H1 (cell line): Measurements from ENCODE around the gene KIF4A. TPM values are rescaled to one million over a fixed set of nuclear protein-coding genes. Genes with fewer than 3 reads are reported as not detected.

Source experiments
- CTCF ChIA-PET: fragments of 300-600 bp; sonication (Branson Sonifier 250); formaldehyde crosslinking; loops from one replicate; lab custom pipeline; 2021; ENCODE audit not compliant: partially characterized antibody; lab: Charles Lee
- POLR2A ChIA-PET: fragments of 300-600 bp; sonication (Branson Sonifier 250); formaldehyde crosslinking; loops from one replicate; lab custom pipeline; 2021; ENCODE audit warnings: inconsistent platforms; ENCODE audit not compliant: partially characterized antibody; lab: Charles Lee
- DNase-seq, 2 experiments: peaks; one replicate each; pipeline versions ENCODE4 v3.0.0 to v3.0.0-alpha.2; 2010 to 2022; ENCODE audit warnings: low spot score in 2 of 2, low read depth in 1 of 2, mixed read lengths in 1 of 2
- FAIRE-seq: peaks from 2 replicates; lab custom pipeline; 2011; peaks lifted over from hg19 to GRCh38; lab: Jason Lieb, UNC
- H2AFZ ChIP-seq: 2 replicates; pipeline ENCODE4 v1.8.1; 2012; ENCODE audit warnings: low read length, inconsistent platforms
- H2AK5ac ChIP-seq: 2 replicates; pipeline ENCODE4 v1.6.1; 2013; ENCODE audit warnings: low read depth, low read length
- H2BK120ac ChIP-seq: replicated peaks from 2 replicates; pipeline ENCODE3; 2013; ENCODE audit warnings: low read depth, low read length, inconsistent platforms
- H2BK12ac ChIP-seq: 2 replicates; pipeline ENCODE4 v1.6.1; 2013; ENCODE audit warnings: low read depth, low read length
- H2BK15ac ChIP-seq: 2 replicates; pipeline ENCODE4 v1.6.1; 2013; ENCODE audit warnings: low read length
- H2BK20ac ChIP-seq: 2 replicates; pipeline ENCODE4 v1.6.1; 2013; ENCODE audit warnings: low read length
- H2BK5ac ChIP-seq: 2 replicates; pipeline ENCODE4 v1.6.1; 2013; ENCODE audit warnings: low read depth, low read length
- H3K14ac ChIP-seq: 2 replicates; pipeline ENCODE4 v1.6.1; 2013; ENCODE audit warnings: inconsistent platforms; ENCODE audit not compliant: insufficient read length
- H3K18ac ChIP-seq: 2 replicates; pipeline ENCODE4 v1.6.1; 2013; ENCODE audit warnings: low read length; ENCODE audit errors: extremely low read depth
- H3K23ac ChIP-seq: 2 replicates; pipeline ENCODE4 v1.6.1; 2013; ENCODE audit warnings: inconsistent platforms; ENCODE audit not compliant: insufficient read length
- H3K23me2 ChIP-seq: 2 replicates; pipeline ENCODE4 v1.6.1; 2013; ENCODE audit warnings: low read depth, low read length
- H3K27ac ChIP-seq: 2 replicates; pipeline ENCODE4 v1.6.1; 2011; ENCODE audit warnings: low read depth, low read length, inconsistent platforms
- H3K27me3 ChIP-seq, 4 experiments: replicated peaks in 1 of 4; 1 replicate in 1 of 4; 2 replicates in 3 of 4; pipeline versions ENCODE4 v1.6.1 to v1.8.1; 2011 to 2013; ENCODE audit warnings: low read length in 3 of 4, mild to moderate bottlenecking in 3 of 4, inconsistent platforms in 2 of 4, mixed read lengths in 2 of 4, moderate library complexity in 1 of 4; ENCODE audit not compliant: control insufficient read depth in 3 of 4, insufficient read depth in 3 of 4; ENCODE audit errors: extremely low read depth in 1 of 4
- H3K36me3 ChIP-seq, 4 experiments: 2 replicates each; pipeline versions ENCODE4 v1.6.1 to v1.8.1; 2011 to 2013; ENCODE audit warnings: mild to moderate bottlenecking in 4 of 4, low read length in 3 of 4, moderate library complexity in 2 of 4, control low read depth in 1 of 4, inconsistent platforms in 1 of 4; ENCODE audit not compliant: insufficient read depth in 4 of 4, control insufficient read depth in 2 of 4
- H3K4ac ChIP-seq: replicated peaks from 2 replicates; pipeline ENCODE3; 2013; ENCODE audit warnings: low read length, low read depth, mixed read lengths, inconsistent platforms; ENCODE audit not compliant: insufficient read length
- H3K4me1 ChIP-seq, 4 experiments: replicated peaks in 1 of 4; 1 replicate in 1 of 4; 2 replicates in 3 of 4; pipeline versions ENCODE4 v1.6.1 to v1.8.1; 2011 to 2013; ENCODE audit warnings: low read length in 3 of 4, inconsistent platforms in 2 of 4, mixed read lengths in 1 of 4; ENCODE audit not compliant: insufficient read depth in 4 of 4, control insufficient read depth in 3 of 4
- H3K4me2 ChIP-seq, 2 experiments: 2 replicates each; pipeline versions ENCODE4 v1.6.1 to v1.8.1; 2011 to 2013; ENCODE audit warnings: low read depth in 2 of 2, low read length in 2 of 2, control low read depth in 1 of 2, inconsistent platforms in 1 of 2, mild to moderate bottlenecking in 1 of 2; ENCODE audit not compliant: insufficient read depth in 1 of 2
- H3K4me3 ChIP-seq, 4 experiments: fragments of 200-600, 300-600 bp in 1 of 4; sonication (generic), shearing (Covaris generic), sonication (Bioruptor Twin) in 1 of 4; 2 replicates each; pipeline versions ENCODE4 v1.5.1 to v1.8.1; 2011 to 2016; ENCODE audit warnings: low read length in 4 of 4, low read depth in 3 of 4, control low read depth in 2 of 4, inconsistent platforms in 2 of 4, mild to moderate bottlenecking in 2 of 4, mixed read lengths in 1 of 4, moderate library complexity in 1 of 4; ENCODE audit not compliant: insufficient read depth in 2 of 4; ENCODE audit errors: extremely low read depth in 1 of 4
- H3K56ac ChIP-seq: replicated peaks from 2 replicates; pipeline ENCODE3; 2013; ENCODE audit warnings: low read depth, mild to moderate bottlenecking, mixed read lengths, low read length, inconsistent platforms; ENCODE audit not compliant: insufficient read length
- H3K79me1 ChIP-seq: 2 replicates; pipeline ENCODE4 v1.6.1; 2013; ENCODE audit warnings: low read depth, low read length, control low read depth
- H3K79me2 ChIP-seq, 2 experiments: 2 replicates each; pipeline versions ENCODE4 v1.6.1 to v1.8.1; 2012 to 2013; ENCODE audit warnings: low read length in 2 of 2, mild to moderate bottlenecking in 2 of 2, inconsistent platforms in 1 of 2; ENCODE audit not compliant: insufficient read depth in 2 of 2, control insufficient read depth in 1 of 2
- H3K9ac ChIP-seq, 4 experiments: replicated peaks in 1 of 4; 1 replicate in 1 of 4; 2 replicates in 3 of 4; pipeline versions ENCODE4 v1.6.1 to v1.8.1; 2011 to 2013; ENCODE audit warnings: low read depth in 3 of 4, low read length in 3 of 4, control low read depth in 2 of 4, mild to moderate bottlenecking in 2 of 4, moderate library complexity in 2 of 4, inconsistent platforms in 1 of 4; ENCODE audit errors: extremely low read depth in 1 of 4
- H3K9me3 ChIP-seq, 2 experiments: 2 replicates each; pipeline versions ENCODE4 v1.6.1 to v1.8.1; 2012 to 2013; ENCODE audit warnings: mild to moderate bottlenecking in 2 of 2, moderate library complexity in 2 of 2, control low read depth in 1 of 2, inconsistent platforms in 1 of 2, low read depth in 1 of 2, low read length in 1 of 2, mixed read lengths in 1 of 2; ENCODE audit not compliant: insufficient read depth in 2 of 2
- H4K20me1 ChIP-seq, 2 experiments: replicated peaks in 1 of 2; 2 replicates each; pipeline versions ENCODE3 to v1.8.1; 2011 to 2013; ENCODE audit warnings: inconsistent platforms in 2 of 2, low read length in 2 of 2, mild to moderate bottlenecking in 1 of 2; ENCODE audit not compliant: insufficient read depth in 2 of 2, control insufficient read depth in 1 of 2
- H4K5ac ChIP-seq: 2 replicates; pipeline ENCODE4 v1.6.1; 2013; ENCODE audit warnings: low read length, low read depth, mixed read lengths, inconsistent platforms; ENCODE audit not compliant: insufficient read length
- H4K8ac ChIP-seq: 2 replicates; pipeline ENCODE4 v1.8.0; 2013; ENCODE audit warnings: mild to moderate bottlenecking, moderate library complexity, low read length, inconsistent platforms; ENCODE audit not compliant: insufficient read depth; ENCODE audit errors: extremely low read depth
- H4K91ac ChIP-seq: replicated peaks from 2 replicates; pipeline ENCODE3; 2013; ENCODE audit warnings: low read length, mixed read lengths, inconsistent platforms; ENCODE audit not compliant: insufficient read length
- ASH2L ChIP-seq: fragments of 200-600, 300-600 bp; sonication (generic); IDR thresholded peaks from one replicate; pipeline ENCODE4 v1.7.1; 2017; ENCODE audit warnings: low read length
- BACH1 ChIP-seq: IDR thresholded peaks from 2 replicates; pipeline ENCODE4 v1.6.1; 2012; ENCODE audit warnings: low read length, improper control_type of control experiment
- CEBPB ChIP-seq: IDR thresholded peaks from 2 replicates; pipeline ENCODE4 v1.6.1; 2012; ENCODE audit warnings: low read depth, low read length
- CHD1 ChIP-seq: IDR thresholded peaks from 2 replicates; pipeline ENCODE4 v1.6.1; 2012; ENCODE audit warnings: low read depth, low read length, improper control_type of control experiment
- EGR1 ChIP-seq: IDR thresholded peaks from 2 replicates; pipeline ENCODE4 v1.6.1; 2011; ENCODE audit warnings: low read depth, low read length, borderline replicate concordance
- EP300 ChIP-seq, 2 experiments: IDR thresholded peaks; 1 replicate in 1 of 2; 2 replicates in 1 of 2; pipeline ENCODE4 v1.6.1; 2011 to 2012; ENCODE audit warnings: low read depth in 2 of 2, low read length in 2 of 2, mild to moderate bottlenecking in 2 of 2, borderline replicate concordance in 1 of 2, inconsistent platforms in 1 of 2, moderate library complexity in 1 of 2
- HDAC6 ChIP-seq: IDR thresholded peaks from one replicate; pipeline ENCODE4 v1.7.1; 2012; ENCODE audit warnings: low read depth, mild to moderate bottlenecking, inconsistent platforms, low read length, moderate library complexity
- JUN ChIP-seq: IDR thresholded peaks from 2 replicates; pipeline ENCODE4 v1.6.1; 2011; ENCODE audit warnings: low read depth, mild to moderate bottlenecking, improper control_type of control experiment, low read length
- KDM4A ChIP-seq: IDR thresholded peaks from one replicate; pipeline ENCODE4 v1.7.1; 2012; ENCODE audit warnings: low read depth, mild to moderate bottlenecking, moderate library complexity, low read length, inconsistent platforms; ENCODE audit not compliant: severe bottlenecking
- NANOG ChIP-seq: IDR thresholded peaks from 2 replicates; pipeline ENCODE4 v1.6.1; 2011; ENCODE audit warnings: low read length, low read depth, mild to moderate bottlenecking, inconsistent platforms; ENCODE audit not compliant: insufficient read depth, poor library complexity, severe bottlenecking
- RBBP5 ChIP-seq: IDR thresholded peaks from 2 replicates; pipeline ENCODE4 v1.7.1; 2012; ENCODE audit warnings: low read depth, mild to moderate bottlenecking, inconsistent platforms, low read length, moderate library complexity, borderline replicate concordance
- RNF2 ChIP-seq: fragments of 200-900, 300-1000 bp; sonication (generic); IDR thresholded peaks from 2 replicates; pipeline ENCODE4 v1.7.1; 2016; ENCODE audit warnings: borderline replicate concordance, low read depth, mild to moderate bottlenecking, antibody characterized with exemption, low read length; ENCODE audit not compliant: poor library complexity, severe bottlenecking; ENCODE audit errors: missing control alignments
- SP2 ChIP-seq: IDR thresholded peaks from 2 replicates; pipeline ENCODE4 v1.6.1; 2012; ENCODE audit warnings: mild to moderate bottlenecking, low read length, inconsistent platforms
- TAF1 ChIP-seq: IDR thresholded peaks from 2 replicates; pipeline ENCODE4 v1.6.1; 2011; ENCODE audit warnings: mild to moderate bottlenecking, low read depth, low read length
- TCF12 ChIP-seq: IDR thresholded peaks from 2 replicates; pipeline ENCODE4 v1.6.1; 2011; ENCODE audit warnings: low read depth, mild to moderate bottlenecking, low read length
- WGBS, 2 experiments: shearing (Covaris generic) in 1 of 2; methylation state at CpG; one replicate each; pipeline versions ENCODE4 v1.1.6 to v1.1.7; 2013 to 2015; ENCODE audit warnings: low lambda C conversion rate in 2 of 2, mixed read lengths in 2 of 2, inconsistent platforms in 1 of 2, low coverage in 1 of 2, missing lambda C conversion rate in 1 of 2; ENCODE audit not compliant: insufficient replicate concordance in 2 of 2, insufficient coverage in 1 of 2, insufficient read length in 1 of 2; ENCODE audit errors: extremely low coverage in 1 of 2, missing lambda C conversion rate in 1 of 2; 5-methylcytosine and 5-hydroxymethylcytosine counted together
- polyA plus RNA-seq, 7 experiments: library from polyadenylated mRNA; depleted of rRNA in 3 of 7; stranded (reverse) in 5 of 7; unstranded in 2 of 7; fragments of >200 nt in 5 of 7; fragments of 200-250 nt in 2 of 7; gene quantifications; 1 replicate in 5 of 7; 2 replicates in 1 of 7; 4 replicates in 1 of 7; pipeline versions ENCODE4 v1.2.1 to v1.2.3, GENCODE V29; 2011 to 2013; ENCODE audit warnings: missing spikeins in 2 of 7, mixed read lengths in 2 of 7
- total RNA-seq: library from RNA; stranded (reverse); fragmentation: NEBNext Ultra II Directional; extraction: Animal tissue kit (Norgen Biotek cat#: 25700); gene quantifications from 2 replicates; pipeline ENCODE4 v1.2.1, GENCODE V29; 2021

KIF4A gene
- total and polyA plus RNA-seq, 2 of the 8 experiments (the other 6 are each of a cell fraction or from before 2014, with no cell fraction given) = 10.9 to 35.7 TPM

DNA sequence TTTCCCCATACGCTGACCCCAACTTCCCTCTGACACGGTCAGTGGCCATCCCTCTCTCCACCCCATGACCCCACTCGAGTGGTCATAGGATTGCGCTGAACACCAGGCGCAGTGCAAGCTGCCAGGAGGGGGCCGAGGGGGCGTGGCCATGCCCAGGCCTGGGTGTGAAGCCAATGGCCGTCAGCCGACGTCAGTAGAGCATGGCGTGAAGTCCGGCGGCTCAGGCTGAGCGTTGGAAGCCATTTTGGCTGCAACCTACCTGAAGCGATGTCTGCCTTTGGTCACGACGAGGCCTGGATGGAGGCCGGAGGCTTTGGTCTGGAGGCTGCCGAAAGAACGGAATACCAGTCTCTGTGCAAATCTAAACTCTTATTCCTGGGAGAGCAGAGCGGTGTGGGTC, 8.0 kb upstream of the KIF4A start, which contains the start of gene RAB41:
RAB41 (plus strand) TSS at position 222 of the 400 bp plus-strand sequence; CDS start at position 268, 46 bp downstream.
- Histone ChIP-seq H3K4me3 (no peak within 1 kb of the TSS), H2BK5ac (no peak within 1 kb of the TSS), H3K4me2 (no peak within 1 kb of the TSS), H2BK15ac (no peak within 1 kb of the TSS), H3K79me1 (no peaks in the 10 kb centered on the region), H4K5ac (no peak within 1 kb of the TSS), H2BK12ac (no peak within 1 kb of the TSS), H3K56ac (no peak within 1 kb of the TSS), H3K23me2 (no peaks in the 10 kb centered on the region), H2AFZ (no peak within 1 kb of the TSS), H4K8ac (no peak within 1 kb of the TSS), H3K27ac (no peak within 1 kb of the TSS), H2BK20ac (no peak within 1 kb of the TSS), H3K4ac (no peak within 1 kb of the TSS), H3K9ac (no peak within 1 kb of the TSS), H2AK5ac (no peak within 1 kb of the TSS), H4K91ac (no peak within 1 kb of the TSS), H4K20me1 (no peaks in the 10 kb centered on the region), H3K14ac (no peak within 1 kb of the TSS), H3K79me2 (no peaks in the 10 kb centered on the region), H3K9me3 (no peaks in the 10 kb centered on the region), H3K18ac (no peak within 1 kb of the TSS), H2BK120ac (no peak within 1 kb of the TSS), H3K27me3 (no peaks in the 10 kb centered on the region), H3K36me3 (peaks cover 0 to 2% (median 0%) of the 10 kb centered on the region in 4 experiments; a peak in 2 of 8 replicates), H3K4me1 (no peaks in the 10 kb centered on the region), H3K23ac (no peak within 1 kb of the TSS)
- POLR2A ChIA-PET = no interaction called here
- 86% methylated on average over 15 of the region's 21 CpGs; no CpG with 5 or more reads in 1 of the 2 experiments for WGBS, 2 experiments
- CTCF ChIA-PET = no interaction called here
- no peak for TF ChIP-seq ASH2L
- no peak for TF ChIP-seq RNF2
- TF ChIP-seq HDAC6 = no peak
- no peak for TF ChIP-seq KDM4A
- TF ChIP-seq NANOG = no peak
- no peak for TF ChIP-seq BACH1
- TF ChIP-seq SP2 = no peak
- no peak for TF ChIP-seq EP300 (IDR thresholded peaks at IDR 0.05; ENCODE audit: borderline replicate concordance in 1 of 2, low read depth in 2 of 2, low read length in 2 of 2)
- TF ChIP-seq RBBP5 = no peak
- no peak for TF ChIP-seq CEBPB
- no peak for TF ChIP-seq CHD1
- no peak for TF ChIP-seq TAF1
- TF ChIP-seq TCF12 = no peak
- no peak for TF ChIP-seq JUN
- no peak for TF ChIP-seq EGR1
- FAIRE-seq (no peak), DNase-seq (no peak)
